ENCODE results near the gene MAGEB17. TPM values are rescaled to one million over a fixed set of nuclear protein-coding genes. Genes with fewer than 3 reads are reported as not detected.
A peak's percentile ranks its signal among the peaks of the same experiment; 100 is the strongest.

Gene MAGEB17
- total and polyA plus RNA-seq, 3 donors from 2014 or later, result 2.0 to 4.1 (median 3.7) TPM

DNA sequence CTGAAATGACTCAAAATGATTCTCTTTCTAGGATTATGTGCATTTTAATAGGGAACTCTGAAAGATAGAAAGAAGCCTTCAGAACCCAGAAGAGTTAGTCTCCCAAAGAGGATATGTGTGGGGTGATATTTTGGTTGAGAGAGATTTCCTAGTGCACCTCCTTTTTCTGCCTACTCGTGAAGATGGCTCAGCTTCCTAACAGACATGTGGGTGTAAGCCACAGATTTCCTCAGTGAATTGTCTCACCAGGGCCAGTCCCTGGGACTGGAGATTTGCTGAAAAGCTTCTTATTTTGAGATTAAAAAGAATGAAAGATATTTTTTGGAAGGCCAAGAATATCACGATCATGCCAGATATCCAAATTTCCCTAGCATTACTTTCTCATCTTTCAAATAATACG, 42.8 kb downstream of the MAGEB17 start:
- Histone ChIP-seq H3K27me3 (no peaks in the 10 kb centered on the region), H3K4me1 (no peaks in the 10 kb centered on the region), H3K9me3 (no peaks in the 10 kb centered on the region), H3K27ac (no peak overlapping the region), H3K36me3 (ENCODE audit: low read depth, missing control alignments) (no peaks in the 10 kb centered on the region), H3K4me3 (no peak overlapping the region)
- DNase-seq, result no peak
- WGBS, 2 donors, result 69 to 77% methylated on average over 3 of the region's 3 CpGs
- TF ChIP-seq POLR2A (IDR thresholded peaks at IDR 0.05), result no peak
- TF ChIP-seq, protein P1, sequence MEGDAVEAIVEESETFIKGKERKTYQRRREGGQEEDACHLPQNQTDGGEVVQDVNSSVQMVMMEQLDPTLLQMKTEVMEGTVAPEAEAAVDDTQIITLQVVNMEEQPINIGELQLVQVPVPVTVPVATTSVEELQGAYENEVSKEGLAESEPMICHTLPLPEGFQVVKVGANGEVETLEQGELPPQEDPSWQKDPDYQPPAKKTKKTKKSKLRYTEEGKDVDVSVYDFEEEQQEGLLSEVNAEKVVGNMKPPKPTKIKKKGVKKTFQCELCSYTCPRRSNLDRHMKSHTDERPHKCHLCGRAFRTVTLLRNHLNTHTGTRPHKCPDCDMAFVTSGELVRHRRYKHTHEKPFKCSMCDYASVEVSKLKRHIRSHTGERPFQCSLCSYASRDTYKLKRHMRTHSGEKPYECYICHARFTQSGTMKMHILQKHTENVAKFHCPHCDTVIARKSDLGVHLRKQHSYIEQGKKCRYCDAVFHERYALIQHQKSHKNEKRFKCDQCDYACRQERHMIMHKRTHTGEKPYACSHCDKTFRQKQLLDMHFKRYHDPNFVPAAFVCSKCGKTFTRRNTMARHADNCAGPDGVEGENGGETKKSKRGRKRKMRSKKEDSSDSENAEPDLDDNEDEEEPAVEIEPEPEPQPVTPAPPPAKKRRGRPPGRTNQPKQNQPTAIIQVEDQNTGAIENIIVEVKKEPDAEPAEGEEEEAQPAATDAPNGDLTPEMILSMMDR (IDR thresholded peaks at IDR 0.05), result no peak
- intact Hi-C loops (cut with DNase I; ENCODE audit: low total_unique reads), result no loop called here

DNA sequence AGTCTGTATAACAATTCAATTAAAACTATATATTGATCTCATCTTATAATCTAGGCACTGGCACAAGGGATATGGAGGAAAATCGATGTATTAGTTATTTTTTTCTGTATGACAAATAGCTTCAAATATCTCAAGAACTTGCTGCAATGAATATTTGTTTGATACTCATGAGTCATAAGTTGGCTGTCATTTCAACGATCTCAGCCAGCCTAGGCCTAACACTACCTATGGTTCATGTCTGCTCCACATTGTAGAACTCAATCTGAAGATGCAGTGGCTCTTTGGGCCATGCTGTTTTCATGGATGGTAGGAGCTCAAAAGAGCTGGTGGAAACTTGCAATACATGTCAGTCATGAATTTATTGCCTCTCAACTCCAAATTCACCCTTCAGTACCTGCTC, 44.7 kb downstream of the MAGEB17 start:
- H3K4me1 ChIP-seq, result no peaks in the 10 kb centered on the region
- DNase-seq, result no peak
- intact Hi-C loops (cut with DNase I; ENCODE audit: low total_unique reads), result no loop called here
- 92 to 93% methylated on average over 2 of the region's 2 CpGs for WGBS, 2 donors
- H3K4me3 ChIP-seq, result no peak overlapping the region
- H3K27ac ChIP-seq, result no peak overlapping the region
- no peaks in the 10 kb centered on the region for H3K9me3 ChIP-seq
- no peaks in the 10 kb centered on the region for H3K36me3 ChIP-seq (ENCODE audit: low read depth, missing control alignments)
- TF ChIP-seq POLR2A (IDR thresholded peaks at IDR 0.05), result no peak
- TF ChIP-seq, protein P1 (IDR thresholded peaks at IDR 0.05), result no peak
- no peaks in the 10 kb centered on the region for H3K27me3 ChIP-seq

DNA sequence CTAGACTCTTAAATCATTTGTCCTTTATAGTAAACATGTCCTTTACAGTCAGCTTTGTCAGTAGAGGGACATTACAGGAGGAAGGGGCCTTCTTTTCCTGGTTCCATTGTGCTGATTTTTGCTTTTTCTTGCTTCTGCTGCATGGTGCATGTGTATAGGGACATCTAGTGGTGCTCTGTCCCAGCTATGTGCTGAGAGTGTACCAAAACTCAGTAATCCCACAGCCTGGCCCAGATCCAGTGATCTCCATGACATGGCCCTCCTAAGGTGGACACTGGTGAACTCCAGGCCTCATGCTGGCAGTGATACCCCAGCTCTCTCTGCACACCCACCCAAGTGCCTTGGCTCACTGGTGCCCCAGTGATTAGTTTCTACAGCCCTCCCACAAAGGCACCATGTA, 45.2 kb downstream of the MAGEB17 start:
- no peak overlapping the region for H3K4me3 ChIP-seq
- intact Hi-C loops (cut with DNase I; ENCODE audit: low total_unique reads), result no loop called here
- DNase-seq, result peak; percentile 15

DNA sequence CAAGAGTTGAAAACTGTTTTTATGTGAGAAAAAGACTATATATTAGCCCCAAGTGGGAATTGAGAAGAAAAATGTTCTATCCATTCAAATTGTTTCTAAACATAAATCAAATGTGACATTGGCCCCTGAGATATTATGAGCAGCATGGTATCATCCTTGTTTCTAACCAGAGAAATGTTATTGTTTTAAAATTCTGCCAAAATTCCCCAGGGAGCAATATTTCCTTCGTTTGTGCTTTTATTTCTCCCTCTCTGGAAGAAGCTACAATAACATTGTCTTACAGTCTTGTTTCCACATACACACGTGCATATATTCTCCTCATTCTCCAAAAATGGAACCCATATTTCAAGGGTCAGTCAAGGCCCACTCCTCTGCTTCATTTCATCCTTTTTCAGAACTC, 46.7 kb downstream of the MAGEB17 start:
- intact Hi-C loops (cut with DNase I; ENCODE audit: low total_unique reads), result no loop called here
- Histone ChIP-seq H3K27me3 (no peaks in the 10 kb centered on the region), H3K9me3 (no peaks in the 10 kb centered on the region), H3K27ac (no peak overlapping the region), H3K4me1 (no peaks in the 10 kb centered on the region), H3K4me3 (no peak overlapping the region), H3K36me3 (ENCODE audit: low read depth, missing control alignments) (no peaks in the 10 kb centered on the region)
- 40 to 48% methylated on average over 2 of the region's 2 CpGs for WGBS, 2 donors
- TF ChIP-seq, protein P1 (IDR thresholded peaks at IDR 0.05), result no peak
- TF ChIP-seq POLR2A (IDR thresholded peaks at IDR 0.05), result no peak
- no peak for DNase-seq

More for the DNA sequence above, 45.2 kb downstream of the MAGEB17 start:
- Histone ChIP-seq H3K36me3 (ENCODE audit: low read depth, missing control alignments) (no peaks in the 10 kb centered on the region), H3K4me1 (no peaks in the 10 kb centered on the region), H3K9me3 (no peaks in the 10 kb centered on the region), H3K27ac (no peak overlapping the region), H3K27me3 (no peaks in the 10 kb centered on the region)
- TF ChIP-seq POLR2A (IDR thresholded peaks at IDR 0.05), result no peak
- TF ChIP-seq, protein P1 (IDR thresholded peaks at IDR 0.05), result no peak

DNA sequence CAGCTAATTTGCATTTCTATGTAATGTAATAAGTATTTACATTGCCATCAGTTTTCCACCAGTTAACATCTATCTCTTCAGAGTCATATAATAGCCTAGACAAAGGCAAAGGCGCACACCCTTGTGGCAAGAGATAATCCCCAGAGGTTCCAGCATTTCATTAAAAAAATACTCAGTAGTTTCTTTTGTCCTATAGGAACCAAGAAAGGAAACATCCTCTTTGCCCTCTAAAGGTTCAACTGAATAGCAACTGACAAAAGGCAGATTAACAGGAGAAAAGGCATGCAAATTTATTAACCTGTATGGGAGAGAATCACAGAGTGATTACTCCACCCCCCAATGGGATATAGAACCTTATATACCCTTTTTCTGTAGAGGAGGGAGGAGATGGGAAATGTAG, 48.4 kb downstream of the MAGEB17 start:
- no peak overlapping the region for H3K4me3 ChIP-seq
- DNase-seq, result no peak
- H3K36me3 ChIP-seq (ENCODE audit: low read depth, missing control alignments), result no peaks in the 10 kb centered on the region
- H3K27me3 ChIP-seq, result no peaks in the 10 kb centered on the region
- intact Hi-C loops (cut with DNase I; ENCODE audit: low total_unique reads), result no loop called here
- no peaks in the 10 kb centered on the region for H3K9me3 ChIP-seq
- 86 to 91% methylated on average over 1 of the region's 1 CpG for WGBS, 2 donors
- TF ChIP-seq POLR2A (IDR thresholded peaks at IDR 0.05), result no peak
- TF ChIP-seq, protein P1 (IDR thresholded peaks at IDR 0.05), result no peak
- H3K4me1 ChIP-seq, result no peaks in the 10 kb centered on the region
- no peak overlapping the region for H3K27ac ChIP-seq

Measured in testis (tissue), 3 donors.